Measurements from ENCODE around the gene MADCAM1.

GRCh38 chr19:467554-467953, 28.7 kb upstream of the MADCAM1 start:
- no peak for TF ChIP-seq CTCF (IDR thresholded peaks at IDR 0.05)
- TF ChIP-seq POLR2A (IDR thresholded peaks at IDR 0.05): no peak

All from lower leg skin (tissue), 3 donors.